ENCODE results near the gene INPP4B. TPM values are rescaled to one million over a fixed set of nuclear protein-coding genes. Genes with fewer than 3 reads are reported as not detected.
A peak's percentile ranks its signal among the peaks of the same experiment; 100 is the strongest.

INPP4B gene
- 46.9 TPM for total RNA-seq

DNA sequence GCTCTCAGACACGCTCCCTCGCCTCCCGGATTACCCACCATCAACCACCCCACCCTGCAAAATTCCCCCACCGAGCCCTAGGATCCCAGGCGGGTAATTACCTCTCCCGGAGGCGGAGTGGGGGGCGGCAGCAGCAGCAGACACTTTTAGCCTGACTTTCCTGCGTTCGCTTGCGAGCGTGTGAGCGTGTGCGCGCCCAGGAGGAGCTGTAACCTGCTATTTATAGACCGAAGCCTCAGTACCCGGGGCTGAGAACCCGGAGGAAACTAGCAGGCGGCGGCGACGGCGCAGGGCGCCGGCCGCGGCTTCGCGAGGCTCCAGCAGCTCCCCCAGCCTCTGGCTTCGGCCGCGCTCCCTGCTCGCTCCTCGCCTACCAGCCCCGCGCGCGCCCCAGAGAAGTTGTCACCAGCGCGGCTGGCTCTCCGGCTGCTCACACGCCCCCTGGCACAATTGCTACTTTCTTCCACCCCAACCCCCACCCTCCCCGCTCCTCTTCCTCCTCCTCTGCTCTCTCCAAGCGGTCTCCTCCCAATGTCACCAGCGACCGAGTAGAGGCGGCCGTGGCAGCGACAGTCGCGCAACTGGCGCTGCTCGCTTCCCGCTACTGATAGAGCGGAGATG lies at the start of gene INPP4B:
Gene INPP4B, minus strand, starts transcription at position 194 of the 621 bp plus-strand sequence.
- Histone ChIP-seq H3K27me3 (ENCODE audit: insufficient read depth, low read length) (peaks cover 47% of the 10 kb centered on the region), H3K4me1 (ENCODE audit: insufficient read depth, low read length) (peaks cover 26% of the 10 kb centered on the region), H3K9me3 (ENCODE audit: low read depth, low read length) (no peaks in the 10 kb centered on the region), H3K4me3 (ENCODE audit: low read length) (peak within 1 kb of the TSS; percentile 41)

DNA sequence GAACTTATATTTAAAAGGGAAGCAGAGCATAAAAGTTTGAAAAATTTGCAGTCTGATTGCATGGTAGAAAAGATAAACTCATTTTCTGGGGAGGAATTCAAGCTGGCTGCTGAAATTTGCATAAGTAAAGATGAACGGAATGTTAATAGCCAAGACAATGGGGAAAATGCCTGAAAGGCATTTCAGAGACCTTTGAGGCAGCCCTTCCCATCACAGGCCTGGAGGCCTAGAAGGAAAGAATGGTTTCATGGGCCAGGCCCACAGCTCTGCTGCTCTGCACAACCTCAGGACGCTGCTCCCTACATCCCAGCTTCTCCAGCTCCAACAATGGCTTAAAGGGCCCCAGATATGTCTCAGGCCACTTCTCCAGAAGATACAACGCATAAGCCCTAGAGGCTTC lies 46.9 kb upstream of the INPP4B start:
- H3K4me3 ChIP-seq (ENCODE audit: low read length): no peak overlapping the region

GRCh38 chr4:142886566-142886965 lies 40.5 kb upstream of the INPP4B start:
- Histone ChIP-seq H3K4me1 (ENCODE audit: insufficient read depth, low read length) (no peaks in the 10 kb centered on the region), H3K4me3 (ENCODE audit: low read length) (no peak overlapping the region), H3K9me3 (ENCODE audit: low read depth, low read length) (no peaks in the 10 kb centered on the region), H3K27me3 (ENCODE audit: insufficient read depth, low read length) (no peaks in the 10 kb centered on the region)

More for the DNA sequence above, 46.9 kb upstream of the INPP4B start:
- H3K4me1 ChIP-seq (ENCODE audit: insufficient read depth, low read length): no peaks in the 10 kb centered on the region
- no peaks in the 10 kb centered on the region for H3K27me3 ChIP-seq (ENCODE audit: insufficient read depth, low read length)
- H3K9me3 ChIP-seq (ENCODE audit: low read depth, low read length): peaks cover 14% of the 10 kb centered on the region

GRCh38 chr4:142883040-142883832 lies 37.1 kb upstream of the INPP4B start:
- Histone ChIP-seq H3K27me3 (ENCODE audit: insufficient read depth, low read length) (no peaks in the 10 kb centered on the region), H3K4me3 (ENCODE audit: low read length) (no peak overlapping the region), H3K9me3 (ENCODE audit: low read depth, low read length) (no peaks in the 10 kb centered on the region), H3K4me1 (ENCODE audit: insufficient read depth, low read length) (no peaks in the 10 kb centered on the region)

- Histone ChIP-seq H3K27me3 (ENCODE audit: insufficient read depth, low read length) (no peaks in the 10 kb centered on the region), H3K9me3 (ENCODE audit: low read depth, low read length) (no peaks in the 10 kb centered on the region), H3K4me1 (ENCODE audit: insufficient read depth, low read length) (no peaks in the 10 kb centered on the region), H3K4me3 (ENCODE audit: low read length) (no peak overlapping the region)
These were observed 36.1 kb upstream of the INPP4B start for GRCh38 chr4:142882159-142882558.

DNA sequence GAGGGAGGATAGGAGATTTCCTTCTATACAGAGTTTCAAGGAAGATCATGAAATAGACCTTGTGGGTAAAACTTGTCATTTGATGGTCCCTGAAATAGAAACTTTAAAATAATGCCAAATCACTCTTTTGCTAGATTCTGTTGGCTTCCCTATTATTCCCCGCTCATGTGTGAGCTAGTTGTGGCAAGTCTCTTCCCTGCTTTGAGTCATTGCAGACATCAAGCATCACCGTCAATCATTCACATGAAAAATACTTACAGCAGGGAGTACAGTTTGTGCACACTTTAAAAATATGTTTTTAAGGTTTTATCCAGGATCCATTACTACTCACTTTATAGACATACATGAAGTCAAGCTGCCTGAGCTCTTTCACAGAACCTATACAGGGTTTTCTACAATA lies 35.2 kb upstream of the INPP4B start:
- Histone ChIP-seq H3K4me1 (ENCODE audit: insufficient read depth, low read length) (no peaks in the 10 kb centered on the region), H3K27me3 (ENCODE audit: insufficient read depth, low read length) (no peaks in the 10 kb centered on the region), H3K4me3 (ENCODE audit: low read length) (no peak overlapping the region), H3K9me3 (ENCODE audit: low read depth, low read length) (no peaks in the 10 kb centered on the region)

- Histone ChIP-seq H3K9me3 (ENCODE audit: low read depth, low read length) (no peaks in the 10 kb centered on the region), H3K27me3 (ENCODE audit: insufficient read depth, low read length) (no peaks in the 10 kb centered on the region), H3K4me3 (ENCODE audit: low read length) (no peak overlapping the region), H3K4me1 (ENCODE audit: insufficient read depth, low read length) (no peaks in the 10 kb centered on the region)
These were observed 29.0 kb upstream of the INPP4B start for GRCh38 chr4:142875117-142875516.

- Histone ChIP-seq H3K9me3 (ENCODE audit: low read depth, low read length) (no peaks in the 10 kb centered on the region), H3K4me1 (ENCODE audit: insufficient read depth, low read length) (no peaks in the 10 kb centered on the region), H3K4me3 (ENCODE audit: low read length) (no peak overlapping the region), H3K27me3 (ENCODE audit: insufficient read depth, low read length) (no peaks in the 10 kb centered on the region)
These were observed 28.6 kb upstream of the INPP4B start for GRCh38 chr4:142874684-142875083.

DNA sequence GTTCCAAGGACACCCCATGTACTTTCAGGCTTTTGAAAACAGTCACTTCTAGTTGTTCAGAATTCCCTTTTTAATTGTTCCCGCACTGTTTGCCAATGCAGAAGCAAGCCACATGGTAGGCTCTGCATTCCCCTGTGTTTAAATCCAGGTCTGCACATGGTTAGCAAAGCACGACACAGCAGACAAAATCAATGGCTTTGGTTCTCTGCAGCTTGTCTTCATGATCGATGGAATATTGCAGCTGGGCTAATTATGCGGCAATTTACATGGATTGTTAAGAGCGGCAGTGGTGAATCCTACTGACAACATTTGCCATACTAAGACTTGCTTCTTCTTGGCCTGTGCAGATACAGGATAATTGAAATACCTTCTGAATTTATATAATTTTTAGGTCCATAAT lies 20.6 kb upstream of the INPP4B start:
- H3K4me1 ChIP-seq (ENCODE audit: insufficient read depth, low read length): no peaks in the 10 kb centered on the region
- no peak overlapping the region for H3K4me3 ChIP-seq (ENCODE audit: low read length)
- no peaks in the 10 kb centered on the region for H3K9me3 ChIP-seq (ENCODE audit: low read depth, low read length)
- no peaks in the 10 kb centered on the region for H3K27me3 ChIP-seq (ENCODE audit: insufficient read depth, low read length)

- H3K27me3 ChIP-seq (ENCODE audit: insufficient read depth, low read length): no peaks in the 10 kb centered on the region
- H3K4me3 ChIP-seq (ENCODE audit: low read length): no peak overlapping the region
- H3K4me1 ChIP-seq (ENCODE audit: insufficient read depth, low read length): no peaks in the 10 kb centered on the region
- no peaks in the 10 kb centered on the region for H3K9me3 ChIP-seq (ENCODE audit: low read depth, low read length)
These were observed 15.2 kb upstream of the INPP4B start for GRCh38 chr4:142861351-142861750.

GRCh38 chr4:142858965-142859364 lies 12.9 kb upstream of the INPP4B start:
- Histone ChIP-seq H3K4me3 (ENCODE audit: low read length) (no peak overlapping the region), H3K4me1 (ENCODE audit: insufficient read depth, low read length) (no peaks in the 10 kb centered on the region)

GRCh38 chr4:142858446-142858845 lies 12.3 kb upstream of the INPP4B start:
- Histone ChIP-seq H3K9me3 (ENCODE audit: low read depth, low read length) (no peaks in the 10 kb centered on the region), H3K4me1 (ENCODE audit: insufficient read depth, low read length) (no peaks in the 10 kb centered on the region), H3K4me3 (ENCODE audit: low read length) (no peak overlapping the region), H3K27me3 (ENCODE audit: insufficient read depth, low read length) (no peaks in the 10 kb centered on the region)

More at GRCh38 chr4:142858965-142859364, 12.9 kb upstream of the INPP4B start:
- no peaks in the 10 kb centered on the region for H3K27me3 ChIP-seq (ENCODE audit: insufficient read depth, low read length)
- H3K9me3 ChIP-seq (ENCODE audit: low read depth, low read length): no peaks in the 10 kb centered on the region

- H3K9me3 ChIP-seq (ENCODE audit: low read depth, low read length): no peaks in the 10 kb centered on the region
- no peaks in the 10 kb centered on the region for H3K4me1 ChIP-seq (ENCODE audit: insufficient read depth, low read length)
- no peak overlapping the region for H3K4me3 ChIP-seq (ENCODE audit: low read length)
- H3K27me3 ChIP-seq (ENCODE audit: insufficient read depth, low read length): no peaks in the 10 kb centered on the region
These were observed 10.5 kb upstream of the INPP4B start for GRCh38 chr4:142856576-142856975.

DNA sequence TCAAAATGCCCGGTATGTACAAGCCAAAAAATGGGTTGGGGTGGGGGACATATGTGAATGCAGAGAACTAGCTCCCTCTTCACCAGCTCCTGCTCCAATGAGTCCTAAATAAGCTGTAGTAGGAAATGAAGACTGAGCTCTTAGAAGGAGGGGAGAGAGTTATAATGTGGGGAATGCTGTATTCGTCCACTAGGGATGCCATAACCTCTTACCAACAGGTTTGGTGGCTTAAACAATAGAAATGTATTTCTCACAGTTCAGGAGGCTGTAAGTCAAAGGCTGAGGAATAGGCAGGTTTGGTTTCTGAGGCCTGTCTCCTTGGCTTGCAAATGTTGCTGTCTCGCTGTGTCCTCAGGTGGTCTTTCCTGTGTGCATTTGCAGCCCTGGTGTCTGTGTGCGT lies 4.4 kb upstream of the INPP4B start:
- no peak overlapping the region for H3K4me3 ChIP-seq (ENCODE audit: low read length)
- no peaks in the 10 kb centered on the region for H3K9me3 ChIP-seq (ENCODE audit: low read depth, low read length)
- peaks cover 31% of the 10 kb centered on the region for H3K27me3 ChIP-seq (ENCODE audit: insufficient read depth, low read length)
- peaks cover 20% of the 10 kb centered on the region for H3K4me1 ChIP-seq (ENCODE audit: insufficient read depth, low read length)

GRCh38 chr4:142846729-142847596 lies 862 bp upstream of the INPP4B start:
- Histone ChIP-seq H3K9me3 (ENCODE audit: low read depth, low read length) (no peaks in the 10 kb centered on the region), H3K4me3 (ENCODE audit: low read length) (peak overlapping the region; percentile 41), H3K4me1 (ENCODE audit: insufficient read depth, low read length) (peaks cover 26% of the 10 kb centered on the region), H3K27me3 (ENCODE audit: insufficient read depth, low read length) (peaks cover 47% of the 10 kb centered on the region)

Data from mononuclear cell (primary cell).